Stomach (tissue), 9 donors: ENCODE results near the gene BTF3. TPM values are rescaled to one million over a fixed set of nuclear protein-coding genes. Genes with fewer than 3 reads are reported as not detected.

Experiments used
- DNase-seq, 2 donors: peaks; one replicate each; pipeline versions ENCODE4 v3.0.0 to v3.0.0-alpha.2; 2013 to 2019
- H3K27ac ChIP-seq, 5 donors: fragments of 200-600 bp in 4 of 5; sonication (generic) in 4 of 5; one replicate each; pipeline ENCODE4 v1.5.1; 2013 to 2019; ENCODE audit warnings: mild to moderate bottlenecking in 1 of 5, moderate library complexity in 1 of 5
- H3K27me3 ChIP-seq, 3 donors: fragments of 200-600 bp; sonication (generic); one replicate each; pipeline ENCODE4 v1.5.1; 2017 to 2019; ENCODE audit warnings: mixed run types in 1 of 3
- H3K36me3 ChIP-seq, 4 donors: fragments of 200-600 bp; sonication (generic); 1 replicate in 3 of 4; 2 replicates in 1 of 4; pipeline ENCODE4 v1.5.1; 2016 to 2019
- H3K4me1 ChIP-seq, 4 donors: fragments of 200-600 bp; sonication (generic); one replicate each; pipeline ENCODE4 v1.5.1; 2016 to 2019
- H3K4me3 ChIP-seq, 4 donors: fragments of 200-600 bp; sonication (generic) in 3 of 4; one replicate each; pipeline ENCODE4 v1.5.1; 2016 to 2019; ENCODE audit warnings: mild to moderate bottlenecking in 1 of 4
- H3K9me3 ChIP-seq, 4 donors: fragments of 200-600 bp; sonication (generic); one replicate each; pipeline ENCODE4 v1.5.1; 2016 to 2019
- CTCF ChIP-seq, 7 experiments: fragments of 450-650 bp in 4 of 7; fragments of 200-600 bp in 3 of 7; sonication (generic) in 3 of 7; IDR thresholded peaks; one replicate each; pipeline ENCODE4 v1.5.1; 2016 to 2019; ENCODE audit warnings: antibody characterized with exemption in 7 of 7, control low read depth in 2 of 7, mild to moderate bottlenecking in 1 of 7
- EP300 ChIP-seq: sonication (generic); formaldehyde crosslinking; IDR thresholded peaks from one replicate; pipeline ENCODE4 v1.6.1; 2017; ENCODE audit warnings: antibody characterized with exemption
- POLR2A ChIP-seq, 4 donors: fragments of 450-650 bp; IDR thresholded peaks; one replicate each; pipeline ENCODE4 v1.6.1; 2016; ENCODE audit warnings: antibody characterized with exemption in 4 of 4, control low read depth in 2 of 4, mild to moderate bottlenecking in 1 of 4, moderate library complexity in 1 of 4
- POLR2AphosphoS5 ChIP-seq, 3 donors: sonication (generic); formaldehyde crosslinking; IDR thresholded peaks; one replicate each; pipeline ENCODE4 v1.6.1; 2016; ENCODE audit warnings: antibody characterized with exemption in 3 of 3
- WGBS, 5 donors: extraction: QIAGEN DNeasy Blood & Tissue Kit in 3 of 5; methylation state at CpG; one replicate each; pipeline versions ENCODE4 v1.1.5 to v1.1.7; 2013 to 2018; 5-methylcytosine and 5-hydroxymethylcytosine counted together
- intact Hi-C: fragments of 100-400 bp; cut with DNase I; formaldehyde crosslinking; loops from one replicate; pipeline ENCODE4 v1.15.1; 2023; ENCODE audit warnings: low total_unique reads
- polyA plus RNA-seq, 3 donors: library from polyadenylated mRNA; stranded (reverse); fragments of 200-250 nt; gene quantifications; one replicate each; pipeline ENCODE4 v1.2.3, GENCODE V29; 2013
- total RNA-seq, 5 donors: library from RNA; depleted of rRNA; stranded (reverse); fragments of >200 nt; gene quantifications; one replicate each; pipeline versions ENCODE4 v1.1.0 to v1.2.3, GENCODE V29; 2014 to 2016
- donor health status: healthy with polysubstance abuse.
- donor health status: Bipolar disorder and iron deficiency.
- donor health status: healthy.

The BTF3 gene
- total and polyA plus RNA-seq, 8 donors = 154 to 1,046 (median 421) TPM

- intact Hi-C loops = no loop called here
- no peak for DNase-seq
- H3K36me3 ChIP-seq = no peaks in the 10 kb centered on the region
- TF ChIP-seq EP300 (no peak), POLR2A (IDR thresholded peaks at IDR 0.05) (no peak), CTCF (IDR thresholded peaks at IDR 0.05) (no peak), POLR2AphosphoS5 (IDR thresholded peaks at IDR 0.05) (no peak)
- no peak overlapping the region for H3K27ac ChIP-seq
- no peaks in the 10 kb centered on the region for H3K9me3 ChIP-seq
- H3K27me3 ChIP-seq = no peaks in the 10 kb centered on the region
- no peak overlapping the region for H3K4me3 ChIP-seq
- H3K4me1 ChIP-seq = no peaks in the 10 kb centered on the region
Measured at GRCh38 chr5:73471654-73472053, 26.6 kb upstream of the BTF3 start.

GRCh38 chr5:73472116-73472515, 26.1 kb upstream of the BTF3 start:
- intact Hi-C loops = no loop called here
- no peak overlapping the region for H3K4me3 ChIP-seq
- H3K36me3 ChIP-seq = no peaks in the 10 kb centered on the region
- no peak for DNase-seq
- 57 to 94% (median 59%) methylated on average over 3 of the region's 3 CpGs for WGBS, 5 donors
- H3K27me3 ChIP-seq = no peaks in the 10 kb centered on the region
- no peaks in the 10 kb centered on the region for H3K9me3 ChIP-seq
- TF ChIP-seq CTCF (IDR thresholded peaks at IDR 0.05) (no peak), POLR2A (IDR thresholded peaks at IDR 0.05) (no peak), EP300 (no peak), POLR2AphosphoS5 (IDR thresholded peaks at IDR 0.05) (no peak)
- H3K27ac ChIP-seq = no peak overlapping the region
- H3K4me1 ChIP-seq = no peaks in the 10 kb centered on the region

- Histone ChIP-seq H3K27me3 (no peaks in the 10 kb centered on the region), H3K4me3 (no peak overlapping the region), H3K4me1 (no peaks in the 10 kb centered on the region), H3K36me3 (no peaks in the 10 kb centered on the region), H3K27ac (no peak overlapping the region), H3K9me3 (no peaks in the 10 kb centered on the region)
- WGBS, 5 donors = 85 to 100% (median 86%) methylated on average over 1 of the region's 1 CpG
- DNase-seq = no peak
- TF ChIP-seq POLR2A (IDR thresholded peaks at IDR 0.05) (no peak), POLR2AphosphoS5 (IDR thresholded peaks at IDR 0.05) (no peak), EP300 (no peak), CTCF (IDR thresholded peaks at IDR 0.05) (no peak)
- intact Hi-C loops = no loop called here
Measured at GRCh38 chr5:73480500-73480899, 17.7 kb upstream of the BTF3 start.

GRCh38 chr5:73482383-73483136, 15.7 kb upstream of the BTF3 start:
- TF ChIP-seq CTCF (IDR thresholded peaks at IDR 0.05) = no peak
- no peak for TF ChIP-seq EP300
- TF ChIP-seq POLR2AphosphoS5 (IDR thresholded peaks at IDR 0.05) = no peak
- no peak for TF ChIP-seq POLR2A (IDR thresholded peaks at IDR 0.05)
- H3K36me3 ChIP-seq = no peaks in the 10 kb centered on the region
- no peak for DNase-seq
- WGBS, 5 donors = 71 to 85% (median 81%) methylated on average over 4 of the region's 4 CpGs
- no peaks in the 10 kb centered on the region for H3K4me1 ChIP-seq
- H3K27me3 ChIP-seq = peaks cover 0 to 10% (median 0%) of the 10 kb centered on the region in 3 donors
- H3K9me3 ChIP-seq = no peaks in the 10 kb centered on the region
- intact Hi-C loops = no loop called here
- no peak overlapping the region for H3K27ac ChIP-seq
- H3K4me3 ChIP-seq = no peak overlapping the region
